Measurements from ENCODE around the gene SH3PXD2A. TPM values are rescaled to one million over a fixed set of nuclear protein-coding genes. Genes with fewer than 3 reads are reported as not detected.
A peak's percentile ranks its signal among the peaks of the same experiment; 100 is the strongest.

Gene SH3PXD2A
- total RNA-seq, 4 donors from 2014 or later: 26.5 to 56.9 (median 33.3) TPM

DNA sequence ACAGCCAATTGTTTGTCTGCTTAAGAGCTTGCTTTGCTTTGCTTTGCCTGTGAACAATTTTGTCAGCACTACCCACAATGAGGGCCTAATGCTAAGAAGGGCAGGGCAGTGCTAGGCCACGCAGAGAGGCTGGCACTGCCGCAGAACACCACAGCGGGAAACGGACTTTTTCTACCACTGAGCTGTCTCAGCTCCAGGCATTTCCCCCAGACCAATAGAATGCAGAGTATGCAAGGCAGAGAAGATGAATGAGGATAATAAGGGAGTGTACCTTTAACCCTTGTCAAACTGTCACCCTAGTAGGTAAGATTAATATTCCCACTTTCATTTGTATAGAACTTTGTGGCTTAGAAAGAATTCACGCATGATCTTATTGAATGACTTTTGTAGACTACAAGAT lies 104.5 kb downstream of the SH3PXD2A start:
- Histone ChIP-seq H3K27me3 (no peaks in the 10 kb centered on the region), H3K4me1 (peaks cover 6 to 16% (median 10%) of the 10 kb centered on the region in 4 donors), H3K27ac (no peak overlapping the region), H3K4me3 (no peak overlapping the region), H3K36me3 (no peaks in the 10 kb centered on the region), H3K9me3 (no peaks in the 10 kb centered on the region)
- in situ Hi-C loops (cut with MboI; ENCODE audit: low pct_ligation_motif_present in 1 of 4, low pct_unique_long_range_greater_than_20kb in 1 of 4, low sequenced_read_pairs in 3 of 4) (no loop called here), intact Hi-C loops (cut with DNase I; ENCODE audit: low total_unique reads) (no loop called here)
- TF ChIP-seq, protein P1, sequence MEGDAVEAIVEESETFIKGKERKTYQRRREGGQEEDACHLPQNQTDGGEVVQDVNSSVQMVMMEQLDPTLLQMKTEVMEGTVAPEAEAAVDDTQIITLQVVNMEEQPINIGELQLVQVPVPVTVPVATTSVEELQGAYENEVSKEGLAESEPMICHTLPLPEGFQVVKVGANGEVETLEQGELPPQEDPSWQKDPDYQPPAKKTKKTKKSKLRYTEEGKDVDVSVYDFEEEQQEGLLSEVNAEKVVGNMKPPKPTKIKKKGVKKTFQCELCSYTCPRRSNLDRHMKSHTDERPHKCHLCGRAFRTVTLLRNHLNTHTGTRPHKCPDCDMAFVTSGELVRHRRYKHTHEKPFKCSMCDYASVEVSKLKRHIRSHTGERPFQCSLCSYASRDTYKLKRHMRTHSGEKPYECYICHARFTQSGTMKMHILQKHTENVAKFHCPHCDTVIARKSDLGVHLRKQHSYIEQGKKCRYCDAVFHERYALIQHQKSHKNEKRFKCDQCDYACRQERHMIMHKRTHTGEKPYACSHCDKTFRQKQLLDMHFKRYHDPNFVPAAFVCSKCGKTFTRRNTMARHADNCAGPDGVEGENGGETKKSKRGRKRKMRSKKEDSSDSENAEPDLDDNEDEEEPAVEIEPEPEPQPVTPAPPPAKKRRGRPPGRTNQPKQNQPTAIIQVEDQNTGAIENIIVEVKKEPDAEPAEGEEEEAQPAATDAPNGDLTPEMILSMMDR (IDR thresholded peaks at IDR 0.05): no peak
- TF ChIP-seq POLR2AphosphoS5 (IDR thresholded peaks at IDR 0.05): no peak
- no peak for TF ChIP-seq EP300 (IDR thresholded peaks at IDR 0.05; ENCODE audit: low read depth)
- TF ChIP-seq POLR2A (IDR thresholded peaks at IDR 0.05): no peak
- WGBS, 2 donors (ENCODE audit: low coverage in 1 of 2): 80 to 96% methylated on average over 1 to 5 of the region's 5 CpGs
- DNase-seq: no peak

DNA sequence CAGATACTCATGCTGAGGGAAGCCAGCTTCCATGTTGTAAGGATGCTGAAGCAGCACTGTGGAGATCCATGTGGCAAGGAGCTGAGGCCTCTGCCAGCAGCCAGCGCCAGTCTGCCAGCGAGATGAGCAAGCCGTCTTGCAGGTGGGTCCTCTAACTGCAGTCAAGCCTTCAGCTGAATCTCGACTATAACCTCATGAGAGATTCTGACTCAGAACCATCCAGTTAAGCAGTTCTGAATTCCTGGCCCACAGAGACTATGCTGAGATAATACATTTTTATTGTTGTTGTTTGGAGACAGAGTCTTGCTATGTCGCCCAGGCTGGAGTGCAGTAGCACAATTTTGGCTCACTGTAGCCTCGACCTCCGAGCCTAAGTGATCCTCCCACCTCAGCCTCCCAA lies 105.6 kb downstream of the SH3PXD2A start:
- Histone ChIP-seq H3K27ac (no peak overlapping the region), H3K9me3 (no peaks in the 10 kb centered on the region), H3K36me3 (no peaks in the 10 kb centered on the region), H3K27me3 (no peaks in the 10 kb centered on the region), H3K4me3 (no peak overlapping the region), H3K4me1 (peaks cover 6 to 20% (median 10%) of the 10 kb centered on the region in 4 donors)
- no peak for DNase-seq
- TF ChIP-seq POLR2AphosphoS5 (IDR thresholded peaks at IDR 0.05) (no peak), POLR2A (IDR thresholded peaks at IDR 0.05) (no peak), EP300 (IDR thresholded peaks at IDR 0.05; ENCODE audit: low read depth) (no peak)
- TF ChIP-seq, protein P1 (IDR thresholded peaks at IDR 0.05): no peak
- 87% methylated on average over 7 of the region's 7 CpGs; no CpG with 5 or more reads in 1 of the 2 donors for whole genome bisulfite sequencing, 2 donors (ENCODE audit: low coverage in 1 of 2)
- intact Hi-C loops (cut with DNase I; ENCODE audit: low total_unique reads): no loop called here
- in situ Hi-C loops (cut with MboI; ENCODE audit: low pct_ligation_motif_present in 1 of 4, low pct_unique_long_range_greater_than_20kb in 1 of 4, low sequenced_read_pairs in 3 of 4): no loop called here

DNA sequence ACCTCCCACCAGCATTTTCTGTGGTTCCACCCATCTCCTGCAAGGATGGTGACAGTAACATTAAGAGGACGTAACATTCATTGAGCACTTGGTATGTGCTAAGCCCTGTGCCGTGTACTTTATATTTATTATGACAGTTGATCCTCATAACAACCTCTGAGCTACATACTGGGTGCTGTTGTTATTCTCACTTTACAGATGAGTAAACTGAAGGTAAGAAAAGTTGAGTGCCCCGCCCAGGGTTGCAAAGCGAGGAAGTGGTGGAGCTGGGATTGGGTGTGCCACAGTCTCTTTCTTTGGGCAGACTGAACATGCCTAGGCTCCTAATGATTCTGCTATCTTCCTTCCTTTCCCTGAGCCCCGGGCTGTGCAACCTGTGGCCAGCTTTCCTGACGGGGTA lies 107.4 kb downstream of the SH3PXD2A start:
- Histone ChIP-seq H3K27me3 (no peaks in the 10 kb centered on the region), H3K4me3 (no peak overlapping the region), H3K9me3 (no peaks in the 10 kb centered on the region), H3K27ac (peak overlapping the region; percentile 38 to 53 (median 43)), H3K36me3 (no peaks in the 10 kb centered on the region), H3K4me1 (peaks cover 6 to 20% (median 10%) of the 10 kb centered on the region in 4 donors)
- peak; percentile 66 for DNase-seq
- intact Hi-C loops (cut with DNase I; ENCODE audit: low total_unique reads) (no loop called here), in situ Hi-C loops (cut with MboI; ENCODE audit: low pct_ligation_motif_present in 1 of 4, low pct_unique_long_range_greater_than_20kb in 1 of 4, low sequenced_read_pairs in 3 of 4) (no loop called here)
- TF ChIP-seq EP300 (IDR thresholded peaks at IDR 0.05; ENCODE audit: low read depth) (no peak), POLR2A (IDR thresholded peaks at IDR 0.05) (no peak), POLR2AphosphoS5 (IDR thresholded peaks at IDR 0.05) (no peak)
- TF ChIP-seq, protein P1 (IDR thresholded peaks at IDR 0.05): no peak
- WGBS, 2 donors (ENCODE audit: low coverage in 1 of 2): 54% methylated on average over 6 of the region's 6 CpGs; no CpG with 5 or more reads in 1 of the 2 donors

DNA sequence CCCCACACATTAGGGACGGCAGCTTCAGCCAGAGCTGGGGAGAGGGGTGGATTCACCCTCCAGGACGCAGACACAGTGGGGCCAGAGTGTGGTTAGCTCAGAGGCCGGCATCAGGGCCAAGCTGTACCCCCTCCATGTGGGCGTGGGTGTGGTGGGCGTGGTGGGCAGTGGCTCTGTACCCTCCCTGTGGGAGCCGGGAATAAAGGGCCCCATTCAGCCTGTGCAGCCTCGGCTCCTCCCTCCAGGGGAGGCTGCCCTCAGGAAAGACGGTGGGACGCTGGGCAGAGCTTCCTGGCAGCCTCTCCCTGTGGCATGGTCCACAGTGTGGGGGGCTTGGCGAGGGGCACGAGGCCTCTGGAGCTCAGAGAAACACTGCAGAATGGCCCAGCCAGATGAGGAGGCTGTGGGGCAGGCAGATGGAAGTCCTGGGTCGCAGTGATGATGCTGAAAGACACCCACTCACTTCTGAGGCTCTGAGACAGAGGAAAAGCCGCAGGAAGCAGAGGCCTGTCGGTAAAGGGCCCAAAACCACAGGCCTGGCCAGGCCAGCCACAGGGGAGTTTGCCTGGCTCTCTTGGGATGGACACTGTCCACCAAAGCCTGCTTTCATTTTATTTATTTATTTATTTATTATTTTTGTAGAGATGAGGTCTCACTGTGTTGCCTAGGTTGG lies 108.0 kb downstream of the SH3PXD2A start:
- Histone ChIP-seq H3K4me1 (peaks cover 6 to 20% (median 10%) of the 10 kb centered on the region in 4 donors), H3K27ac (peak overlapping the region; percentile 12 to 53 (median 35)), H3K9me3 (no peaks in the 10 kb centered on the region), H3K4me3 (no peak overlapping the region), H3K27me3 (no peaks in the 10 kb centered on the region), H3K36me3 (no peaks in the 10 kb centered on the region)
- in situ Hi-C loops (cut with MboI; ENCODE audit: low pct_ligation_motif_present in 1 of 4, low pct_unique_long_range_greater_than_20kb in 1 of 4, low sequenced_read_pairs in 3 of 4): no loop called here
- 76 to 83% methylated on average over 3 to 14 of the region's 14 CpGs for WGBS, 2 donors (ENCODE audit: low coverage in 1 of 2)
- no peak for DNase-seq
- intact Hi-C loops (cut with DNase I; ENCODE audit: low total_unique reads): no loop called here
- TF ChIP-seq POLR2A (IDR thresholded peaks at IDR 0.05) (no peak), EP300 (IDR thresholded peaks at IDR 0.05; ENCODE audit: low read depth) (no peak), POLR2AphosphoS5 (IDR thresholded peaks at IDR 0.05) (no peak)
